DMS153 (cell line): ENCODE measurements around the gene MEPE.
"Not testable (repeated sequence)": the region's sequence is repeated elsewhere in the genome, so short reads cannot be mapped to it uniquely, and the experiment has no call there.

ENCODE experiments used
- DNase-seq: peaks from one replicate; lab custom pipeline; 2025; lab: John Stamatoyannopoulos, UW

MEPE gene

DNA sequence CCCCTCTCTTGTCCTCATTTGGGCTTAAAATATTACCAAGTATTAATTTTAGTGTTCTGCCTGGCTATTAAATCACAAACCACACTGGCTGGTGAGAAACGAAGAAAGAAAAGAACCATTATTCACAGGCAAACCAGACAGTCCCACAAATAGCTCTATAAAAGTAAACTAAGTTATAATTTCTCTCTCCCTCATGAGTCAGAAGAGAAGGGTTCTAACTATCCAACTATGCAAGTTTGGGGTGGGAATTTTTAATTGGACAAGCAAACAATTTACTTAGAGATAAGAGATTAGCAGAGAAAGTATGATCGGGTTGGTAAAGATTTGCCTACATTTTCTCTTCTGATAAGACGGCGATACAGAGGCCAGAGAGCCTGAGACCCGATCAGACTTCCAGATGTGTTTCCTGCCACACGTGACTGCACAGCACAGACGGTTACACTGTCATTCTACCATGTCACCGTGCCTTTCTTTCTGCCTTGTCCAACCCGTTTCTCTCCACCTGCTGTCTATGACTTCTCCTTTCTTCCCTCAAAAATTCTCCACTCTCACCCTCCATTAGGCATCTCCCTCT, 52.3 kb downstream of the MEPE start:
- DNase-seq, result no peak

GRCh38 chr4:87886083-87886482, 53.3 kb downstream of the MEPE start:
- no peak for DNase-seq

DNA sequence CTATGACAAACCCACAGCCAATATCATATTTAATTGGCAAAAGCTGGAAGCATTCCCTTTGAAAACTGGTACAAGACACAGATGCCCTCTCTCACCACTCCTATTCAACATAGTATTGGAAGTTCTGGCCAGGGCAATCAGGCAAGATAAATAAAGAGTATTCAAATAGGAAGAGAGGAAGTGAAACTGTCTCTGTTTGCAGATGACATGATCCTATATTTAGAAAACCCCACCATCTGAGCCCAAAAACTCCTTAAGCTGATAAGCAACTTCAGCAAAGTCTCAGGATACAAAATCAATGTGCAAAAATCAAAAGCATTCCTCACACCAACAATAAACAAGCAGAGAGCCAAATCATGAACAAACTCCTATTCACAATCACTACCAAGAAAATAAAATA, 58.0 kb downstream of the MEPE start:
- not testable (repeated sequence) for DNase-seq

DNA sequence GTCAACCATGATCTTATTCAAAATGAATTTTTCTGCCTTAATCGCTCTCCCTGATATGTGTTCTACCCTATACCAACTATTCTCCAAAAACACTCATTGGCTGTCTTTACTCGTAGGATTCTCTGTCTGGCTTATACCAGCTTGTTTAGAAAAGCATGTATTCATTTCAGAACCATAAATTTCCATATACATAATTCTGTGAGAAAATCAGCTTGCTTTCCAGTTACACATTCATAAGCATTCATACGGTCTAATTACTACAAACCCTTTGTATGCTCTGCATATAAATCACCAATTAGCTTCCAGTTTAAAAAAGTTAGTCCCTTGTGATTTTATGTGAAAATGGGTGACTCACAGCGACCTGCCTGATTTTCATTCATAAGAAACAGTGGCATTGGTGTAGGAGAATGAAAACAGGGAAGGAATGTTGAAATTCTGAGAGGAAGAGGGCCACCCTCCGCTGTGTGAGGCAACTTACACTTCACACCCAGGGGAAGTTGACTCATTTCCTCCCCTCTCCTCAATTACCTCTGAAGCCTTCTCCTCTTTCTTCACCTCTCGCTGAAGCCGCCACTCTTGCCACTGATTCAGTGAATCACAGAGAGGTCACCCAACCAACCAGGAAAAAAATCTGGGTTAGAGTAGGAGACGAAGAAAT, 63.3 kb downstream of the MEPE start:
- DNase-seq, result no peak
